Middle frontal gyrus (tissue), 1 donor: ENCODE measurements around the gene USP49.

Experiments used
- DNase-seq: peaks from one replicate; pipeline ENCODE4 v3.0.0-alpha.2; 2015; ENCODE audit warnings: low spot score; ENCODE audit errors: extremely low spot score

Gene USP49

DNA sequence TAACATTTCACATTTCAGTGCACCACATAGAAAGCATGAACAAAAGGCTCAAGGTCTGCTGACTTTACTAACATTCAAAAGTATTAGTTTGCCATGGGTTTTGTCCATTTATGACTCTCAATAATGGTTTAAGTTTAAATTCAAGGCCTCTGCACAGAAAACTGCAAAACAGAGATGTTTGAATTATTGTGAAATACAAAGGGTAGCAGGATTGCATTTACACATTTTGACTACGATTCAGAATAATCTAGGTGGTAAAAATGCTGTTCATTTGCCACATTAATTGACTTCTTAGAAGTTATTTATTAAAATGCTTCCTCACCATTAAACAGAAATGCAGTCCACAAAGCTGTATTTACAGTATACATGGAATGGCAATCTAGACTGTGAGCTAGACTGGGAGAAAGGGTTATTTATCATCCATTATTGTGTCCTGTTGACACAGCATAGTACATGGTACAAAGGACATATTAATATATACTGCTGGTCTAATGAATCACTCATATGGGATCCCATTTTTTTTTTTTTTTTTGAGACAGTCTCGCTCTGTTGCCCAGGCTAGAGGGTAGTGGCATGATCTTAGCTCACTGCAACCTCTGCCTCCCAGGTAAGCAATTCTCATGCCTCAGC is 18.0 kb downstream of the USP49 start:
- no peak for DNase-seq

DNA sequence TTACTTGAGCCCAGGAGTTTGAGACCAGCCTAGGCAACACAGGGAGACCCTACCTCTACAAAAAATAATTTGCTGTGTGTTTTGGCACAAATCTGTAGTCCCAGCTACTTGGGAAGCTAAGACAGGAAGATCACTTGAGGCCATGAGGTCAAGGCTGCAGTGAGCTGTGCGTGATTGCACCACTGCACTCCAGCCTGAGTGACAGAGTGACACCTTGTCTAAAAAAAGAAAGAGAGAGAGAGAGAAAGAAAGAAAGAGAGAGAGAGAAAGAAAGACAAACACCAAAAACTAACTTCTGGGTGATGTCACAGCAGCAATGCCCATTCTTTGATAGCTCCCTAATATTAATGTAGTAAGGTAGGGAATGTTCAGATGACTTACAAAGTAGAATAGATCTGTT is 20.4 kb downstream of the USP49 start:
- DNase-seq, result no peak

DNA sequence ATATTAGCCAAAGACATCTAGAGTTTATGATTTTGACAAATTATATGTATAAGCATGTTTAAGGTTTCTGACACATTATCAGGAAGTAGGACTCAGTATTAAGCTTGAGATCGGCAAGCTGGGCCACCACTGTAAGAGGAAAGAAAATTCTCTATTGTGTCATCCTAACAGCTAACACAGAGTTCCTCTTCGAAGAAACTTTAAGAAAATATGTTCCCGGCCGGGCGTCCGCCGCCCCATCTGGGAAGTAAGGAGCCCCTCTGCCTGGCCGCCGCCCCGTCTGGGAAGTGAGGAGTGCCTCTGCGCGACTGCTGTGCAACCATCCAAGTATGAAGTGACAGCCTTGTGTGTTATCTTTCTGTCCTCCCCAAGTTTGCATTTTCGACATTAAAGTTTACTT is 23.0 kb downstream of the USP49 start:
- DNase-seq, result no peak

DNA sequence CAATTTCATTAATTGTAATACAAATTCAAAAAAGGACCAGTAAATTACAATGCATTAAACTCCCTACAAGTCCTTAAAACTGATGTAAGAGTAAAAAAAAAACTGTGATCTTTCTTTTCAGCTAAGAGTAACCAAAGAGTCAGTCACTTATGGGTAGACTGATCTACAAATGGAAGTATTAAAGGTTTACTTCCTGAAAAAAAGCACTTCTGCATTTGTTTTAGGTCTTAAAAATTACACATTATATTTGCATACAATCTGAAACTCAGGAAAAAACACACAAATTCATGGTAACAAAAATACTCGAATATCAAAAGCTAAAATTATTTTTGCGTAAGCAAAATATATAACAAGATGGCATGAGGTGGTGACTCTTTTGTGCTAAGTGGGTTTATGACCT is 23.5 kb downstream of the USP49 start:
- DNase-seq, result no peak

DNA sequence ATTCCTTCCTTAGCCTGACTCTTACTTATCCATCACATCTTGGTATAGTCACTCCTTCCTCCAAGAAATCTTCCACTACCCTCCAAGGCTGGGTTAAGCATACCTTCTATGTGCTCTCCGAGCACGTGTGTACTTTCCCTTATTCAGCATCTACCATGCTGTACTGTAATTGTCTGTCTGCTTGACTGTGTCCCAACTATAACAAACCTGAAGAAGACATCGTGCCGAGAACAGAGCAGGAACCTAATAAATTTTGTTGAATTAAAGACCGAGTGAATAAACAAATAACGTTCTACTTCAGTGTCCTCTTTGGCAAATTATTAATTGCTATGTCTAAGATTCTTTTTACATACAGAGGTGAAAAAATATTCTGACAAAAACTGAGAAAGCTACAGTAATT is 35.8 kb downstream of the USP49 start:
- no peak for DNase-seq

DNA sequence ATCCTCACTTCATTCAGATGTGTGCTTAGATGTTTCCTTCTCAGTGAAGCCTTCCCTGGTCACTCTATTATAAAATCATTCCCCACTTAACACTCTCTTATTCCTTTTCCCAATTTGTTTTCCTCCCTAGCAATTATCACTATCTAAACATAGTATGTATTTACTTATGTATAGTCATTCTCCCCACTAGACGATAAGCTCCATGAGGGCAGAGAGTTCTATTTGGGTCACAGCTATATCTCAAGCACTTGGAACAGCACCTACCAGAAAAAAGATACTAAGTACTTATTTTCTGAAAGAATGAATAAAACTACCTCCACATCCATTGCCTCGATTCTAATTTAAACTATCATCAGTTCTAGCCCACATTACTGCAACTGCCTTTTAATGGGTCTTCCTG is 36.5 kb downstream of the USP49 start:
- no peak for DNase-seq

DNA sequence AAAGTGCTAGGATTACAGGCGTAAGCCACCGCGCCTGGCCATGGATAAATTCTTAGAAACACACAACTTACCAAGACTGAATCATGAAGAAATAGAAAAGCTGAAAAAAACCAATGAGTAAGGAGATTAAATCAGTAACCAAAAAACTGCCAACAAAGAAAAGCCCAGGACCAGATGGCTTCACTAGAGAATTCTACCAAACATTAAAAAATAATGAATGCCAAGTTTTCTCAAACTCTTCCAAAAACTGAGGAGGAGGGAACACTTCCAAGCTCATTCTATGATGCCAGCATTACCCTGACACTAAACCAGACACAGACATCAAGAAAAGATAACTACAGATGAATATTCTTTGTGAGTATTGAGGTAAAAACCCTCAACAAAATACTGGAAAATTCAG is 44.3 kb downstream of the USP49 start:
- DNase-seq, result peak; percentile 14

DNA sequence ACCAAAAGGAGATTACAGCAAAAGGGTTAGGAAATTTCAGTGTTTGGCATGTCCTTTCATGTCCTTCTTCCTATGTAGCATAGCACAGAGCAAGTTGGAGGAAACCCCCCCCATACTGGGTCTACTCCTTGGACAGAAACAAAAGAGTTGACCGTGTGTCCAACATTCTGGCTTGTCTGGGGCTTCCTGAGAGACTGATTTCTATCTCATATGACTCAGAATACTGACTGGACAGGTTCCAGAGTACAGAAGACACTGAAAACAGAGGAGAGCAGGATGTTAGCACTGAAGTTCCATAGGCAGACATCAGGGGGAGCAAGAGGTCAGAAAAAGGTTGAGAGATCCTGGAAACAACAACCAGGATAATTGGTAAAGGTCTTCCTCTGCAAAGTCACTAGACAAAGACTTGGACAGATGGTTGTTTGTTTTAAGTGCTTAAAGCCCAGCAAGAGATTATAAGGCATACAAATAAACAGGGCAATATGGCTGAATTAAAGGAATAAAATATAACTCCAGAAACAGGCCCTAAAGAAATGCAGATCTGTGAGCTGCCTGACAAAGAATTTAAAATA is 48.4 kb downstream of the USP49 start:
- DNase-seq, result peak; percentile 9

DNA sequence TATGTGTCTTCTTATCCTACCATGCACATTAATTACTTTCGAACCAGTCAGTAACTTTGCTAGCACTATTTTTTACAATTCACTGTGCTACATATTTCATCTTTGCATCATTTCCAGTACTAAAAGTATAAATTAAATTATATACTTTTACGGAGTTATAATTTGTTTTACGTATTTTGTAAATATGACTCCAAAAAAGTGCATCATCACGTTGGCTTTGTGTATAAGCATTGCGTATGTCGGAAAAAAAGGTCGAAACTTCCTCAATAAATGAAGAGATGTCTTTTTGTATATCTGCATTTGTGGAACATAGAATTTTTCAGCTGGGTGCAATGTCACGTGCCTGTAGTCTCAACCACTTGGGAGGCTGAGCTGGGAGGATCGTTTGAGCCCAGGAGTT is 52.0 kb downstream of the USP49 start:
- no peak for DNase-seq

DNA sequence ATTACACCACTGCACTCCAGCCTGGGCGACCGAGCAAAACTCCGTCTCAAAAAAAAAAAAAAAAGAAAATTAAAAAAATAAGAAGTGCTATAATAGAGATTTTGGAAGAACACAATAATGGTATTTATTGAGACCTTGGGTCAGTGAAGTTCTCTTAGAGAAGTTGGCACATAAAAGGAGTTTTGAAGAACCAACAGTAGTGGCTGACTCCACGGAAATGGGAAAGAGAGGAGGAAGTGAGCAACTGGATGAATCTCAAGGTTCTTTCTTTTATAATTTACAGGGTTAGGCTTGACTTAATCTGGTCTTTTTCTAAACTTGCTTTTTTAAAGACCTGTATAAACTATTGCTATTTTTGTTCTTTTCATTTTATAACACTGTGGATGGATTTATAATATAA is 54.8 kb downstream of the USP49 start:
- no peak for DNase-seq

DNA sequence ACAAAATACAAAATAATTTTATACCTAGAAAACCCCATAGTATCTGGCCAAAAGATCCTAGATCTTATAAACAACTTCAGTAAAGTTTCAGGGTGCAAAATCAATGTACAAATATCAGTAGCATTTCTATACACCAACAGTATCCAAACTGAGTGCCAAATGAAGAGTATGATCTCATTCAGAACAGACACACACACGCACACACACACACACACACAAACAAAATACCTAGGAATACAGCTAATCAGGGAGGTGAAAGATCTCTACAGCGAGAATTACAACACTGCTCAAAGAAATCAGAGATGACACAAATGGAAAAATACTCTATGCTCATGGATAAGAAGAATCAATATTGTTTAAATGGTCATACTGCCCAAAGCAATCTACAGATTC is 58.5 kb downstream of the USP49 start:
- DNase-seq, result no peak

DNA sequence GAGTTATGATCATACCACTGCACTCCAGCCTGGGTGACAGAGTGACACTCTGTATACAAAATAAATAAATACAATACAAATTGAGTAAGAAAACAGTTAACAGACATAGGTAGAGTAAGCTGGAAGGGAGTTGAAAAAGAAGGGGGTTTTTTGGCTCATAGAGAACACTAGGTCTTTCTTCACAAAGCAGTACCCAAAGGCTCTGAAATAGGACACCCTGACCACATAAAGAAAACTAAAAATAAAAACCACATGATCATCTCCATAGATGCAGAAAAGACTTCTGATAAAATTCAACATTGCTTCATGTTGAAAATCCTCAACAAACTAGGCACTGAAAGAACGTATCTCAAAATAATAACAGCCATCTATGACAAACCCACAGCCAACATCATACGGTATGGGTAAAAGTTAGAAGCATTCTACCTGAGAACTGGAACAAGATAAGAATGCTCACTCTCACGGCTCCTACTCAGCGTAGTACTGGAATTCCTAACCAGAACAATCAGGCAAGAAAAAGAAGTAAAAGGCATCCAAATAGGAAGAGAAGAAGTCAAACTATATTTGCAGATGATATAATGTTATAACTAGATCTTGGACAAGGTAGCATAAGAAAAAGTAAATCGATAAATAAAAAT is 59.0 kb downstream of the USP49 start:
- no peak for DNase-seq

DNA sequence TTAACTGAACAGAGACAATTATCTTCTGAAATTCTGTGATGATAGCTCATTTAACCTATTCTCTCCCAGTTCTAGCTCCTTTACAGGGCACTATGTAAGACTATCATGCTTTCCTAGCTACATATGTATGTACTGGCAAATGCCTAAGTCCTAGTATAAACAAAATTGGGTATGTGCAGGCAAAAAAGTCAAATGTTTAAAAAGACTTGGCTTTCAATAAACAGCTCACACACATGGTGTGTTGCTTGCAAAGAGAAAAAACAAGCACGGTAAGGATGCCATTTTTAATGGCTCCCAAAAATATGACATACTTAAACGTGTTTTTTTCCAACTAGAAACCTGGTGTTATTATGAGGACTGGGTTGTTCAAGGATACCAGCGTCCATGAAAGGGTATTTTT is 62.9 kb downstream of the USP49 start:
- no peak for DNase-seq

DNA sequence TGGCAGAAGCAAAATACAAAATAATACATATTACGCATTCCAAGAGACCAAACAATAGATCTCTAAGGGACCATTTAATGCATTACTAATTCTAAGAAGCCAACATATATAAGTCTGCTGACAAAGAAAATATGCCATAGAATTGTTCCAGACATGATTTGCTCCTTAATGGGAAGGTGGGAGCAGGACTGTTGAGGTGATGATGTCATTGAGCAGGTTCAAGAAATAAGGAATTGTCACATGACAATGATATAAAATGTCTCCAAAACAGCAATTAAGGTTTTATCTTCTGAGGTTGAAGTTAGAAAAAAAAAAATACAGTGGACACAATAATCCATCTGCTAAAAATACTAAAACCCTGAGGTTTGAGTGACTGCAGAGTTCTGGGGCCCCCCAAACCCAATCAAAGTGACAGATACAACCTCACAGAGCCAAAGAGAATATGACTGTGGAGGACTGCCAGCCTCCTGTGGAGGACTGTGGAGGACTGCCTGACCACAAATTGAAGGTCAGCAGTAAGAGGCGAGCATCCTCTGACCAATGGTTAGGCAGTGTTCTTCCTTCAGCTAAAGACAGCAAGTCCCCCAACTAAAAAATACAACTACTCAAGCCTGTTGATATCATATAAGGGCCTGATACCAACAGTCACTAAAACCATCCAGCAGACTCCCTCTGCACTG is 68.7 kb downstream of the USP49 start:
- DNase-seq, result no peak

DNA sequence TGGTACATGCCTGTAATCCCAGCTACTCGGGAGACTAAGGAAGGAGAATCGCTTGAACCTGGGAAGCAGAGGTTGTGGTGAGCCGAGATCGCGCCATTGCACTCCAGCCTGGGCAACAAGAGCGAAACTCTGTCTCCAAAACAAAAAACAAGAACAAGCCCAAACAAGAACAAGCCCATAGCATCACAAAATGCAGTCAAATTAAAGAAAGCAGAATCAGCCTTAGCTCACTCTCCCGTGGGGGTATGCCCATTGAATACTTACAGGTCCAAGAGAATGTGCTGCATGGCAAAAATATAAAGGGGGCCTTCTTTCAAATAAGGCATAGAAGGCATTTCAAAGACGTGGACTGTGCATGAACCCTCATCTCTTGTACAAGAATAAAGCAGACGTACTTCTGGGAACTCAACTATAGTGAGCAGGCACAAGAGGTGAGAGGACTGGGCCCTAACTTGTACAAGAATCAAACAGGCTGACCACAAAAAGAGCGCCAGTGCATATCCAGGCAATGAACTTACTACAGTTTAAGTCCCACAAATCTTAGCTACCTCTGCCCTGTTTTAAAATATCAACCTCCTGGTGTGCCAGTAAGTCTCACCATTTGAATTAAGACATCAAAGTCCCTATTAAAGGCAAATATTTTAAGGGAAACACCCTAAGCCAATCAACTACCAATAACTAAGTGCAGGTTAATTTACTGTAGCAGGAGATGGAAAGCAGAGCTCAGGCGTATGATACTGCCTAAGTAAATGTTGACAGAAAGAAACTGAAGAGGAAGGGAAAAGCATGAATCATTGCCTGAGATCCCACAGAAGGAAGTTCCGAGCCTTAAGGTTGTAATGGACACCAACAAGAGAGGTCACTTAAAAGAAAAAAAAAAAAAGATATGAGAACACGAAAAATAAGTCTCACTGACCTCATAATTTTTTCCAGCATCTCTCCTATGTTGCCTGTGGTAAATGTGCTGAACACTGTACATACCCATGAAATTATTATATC is 70.3 kb downstream of the USP49 start:
- no peak for DNase-seq

DNA sequence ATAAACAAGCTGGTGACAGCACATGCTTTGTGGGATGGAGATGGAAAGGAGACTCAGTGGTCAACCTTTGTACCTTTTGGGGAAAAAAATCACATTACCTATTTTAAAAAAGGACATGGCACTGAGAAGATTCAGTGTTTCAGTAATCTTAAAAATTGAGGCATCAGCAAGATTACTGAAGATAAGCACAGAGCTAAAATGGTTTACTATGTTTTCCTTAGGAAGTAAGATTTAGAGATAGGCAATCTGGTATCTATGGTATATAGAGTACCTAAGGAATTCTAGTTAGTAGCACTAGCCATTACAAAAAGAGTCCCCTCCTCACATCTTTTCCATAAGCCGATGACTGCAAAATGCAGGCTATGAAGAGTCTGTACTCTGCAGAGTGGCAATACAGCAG is 72.0 kb downstream of the USP49 start:
- DNase-seq, result no peak

DNA sequence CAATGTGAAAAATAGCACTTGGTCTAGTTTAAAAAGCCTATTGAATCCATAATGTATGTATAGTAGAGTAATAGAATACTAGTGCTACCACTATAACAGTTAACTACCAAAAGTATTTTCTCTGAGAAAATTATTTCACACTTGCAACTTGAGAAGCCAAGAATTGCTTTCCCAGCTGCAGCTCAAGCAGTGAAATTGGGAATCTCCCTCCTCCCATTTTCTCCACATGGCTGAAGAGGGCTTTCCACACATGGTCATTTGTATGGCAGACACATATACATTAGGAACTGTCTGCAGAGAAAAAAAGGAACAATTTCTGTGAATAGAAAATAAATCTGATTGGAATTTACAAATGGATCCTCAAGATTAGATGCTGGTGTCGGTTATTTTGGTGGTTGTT is 73.2 kb downstream of the USP49 start:
- DNase-seq, result no peak

DNA sequence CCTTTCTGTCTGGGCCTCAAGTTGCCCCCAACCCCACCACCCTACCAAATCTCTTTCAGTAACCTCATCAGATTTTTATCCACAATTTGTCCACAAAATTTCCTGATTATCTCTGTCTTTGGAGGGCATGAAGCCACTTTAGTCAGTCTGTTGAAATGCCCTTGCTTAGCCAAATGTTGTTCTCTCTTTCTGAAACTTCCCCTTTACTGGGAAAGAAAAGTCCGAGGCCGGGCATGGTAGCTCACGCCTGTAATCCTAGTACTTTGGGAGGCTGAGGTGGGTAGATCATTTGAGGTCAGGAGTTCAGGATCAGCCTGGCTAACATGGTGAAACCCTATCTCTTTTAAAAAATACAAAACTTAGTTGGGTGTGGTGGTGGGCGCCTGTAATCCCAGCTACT is 73.9 kb downstream of the USP49 start:
- no peak for DNase-seq

DNA sequence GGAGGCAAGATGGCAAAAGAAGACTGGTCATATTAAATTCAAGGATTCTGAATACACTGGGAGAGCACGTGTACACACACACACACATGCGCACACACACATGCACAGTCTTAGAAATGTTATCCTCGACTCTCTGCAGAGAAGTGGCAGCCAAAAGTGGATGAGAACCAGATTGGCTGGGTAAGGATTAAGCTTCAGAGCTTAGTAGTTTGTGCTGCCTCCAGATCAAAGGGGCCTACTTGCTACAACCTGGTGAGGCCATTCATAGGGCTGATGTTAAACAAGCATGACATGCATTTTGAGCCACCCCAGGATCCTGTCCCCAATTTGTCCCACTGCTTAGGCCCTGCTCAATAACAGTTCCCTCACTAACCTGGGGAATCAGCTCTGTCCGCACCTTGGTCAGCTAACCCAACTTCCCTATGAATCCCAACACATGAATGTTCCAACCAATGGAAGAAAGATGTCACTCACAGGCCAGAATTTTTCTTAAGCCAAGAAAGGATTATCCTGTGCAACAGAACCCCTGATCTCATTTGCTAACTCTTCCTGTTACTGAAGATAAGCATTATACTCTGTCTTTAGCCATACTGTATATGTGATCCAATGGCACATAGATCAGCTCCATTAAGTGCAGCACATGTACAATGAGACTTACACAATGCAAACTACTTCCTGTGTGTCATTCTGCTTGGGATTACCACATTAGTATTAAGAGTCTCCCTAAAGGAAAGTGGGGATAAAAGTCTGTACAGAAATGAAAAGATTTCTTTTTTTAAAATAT is 76.7 kb downstream of the USP49 start:
- no peak for DNase-seq

DNA sequence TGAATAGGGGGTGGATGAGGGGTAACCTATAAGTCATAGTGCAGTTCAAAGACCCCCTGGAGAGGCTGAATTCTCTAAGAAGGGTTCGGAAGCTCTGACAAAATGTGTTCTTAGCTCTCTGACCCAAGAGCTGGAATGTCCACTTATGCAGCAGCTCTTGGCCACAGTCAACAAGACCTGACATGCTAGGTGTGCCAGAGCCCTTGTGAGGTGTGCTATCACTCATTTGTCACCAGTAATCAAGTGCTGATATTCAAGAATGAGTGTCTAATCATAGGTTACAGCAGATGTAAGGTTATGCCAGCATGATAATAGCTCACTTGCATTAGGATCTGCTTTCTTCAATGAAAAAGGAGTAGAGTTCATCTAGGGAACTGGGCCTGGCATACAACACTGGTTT is 79.6 kb downstream of the USP49 start:
- DNase-seq, result no peak

DNA sequence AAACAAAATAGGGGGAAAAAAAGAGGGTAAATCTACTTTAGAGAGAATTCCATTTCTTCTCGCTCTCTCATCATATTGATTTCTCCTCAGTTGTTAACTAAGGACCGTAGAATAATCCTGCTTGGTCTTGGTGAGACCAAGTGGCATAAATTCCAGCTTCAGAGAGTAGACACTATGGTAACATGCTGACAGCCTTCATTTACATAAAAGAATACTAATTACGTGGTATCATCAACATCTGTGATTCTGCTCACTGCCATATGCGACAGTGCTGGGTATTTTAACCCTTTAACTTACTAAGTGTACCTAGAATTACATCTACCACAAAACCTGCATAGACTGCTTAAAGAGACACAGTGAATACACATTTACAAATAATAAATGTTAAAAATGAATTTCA is 80.5 kb downstream of the USP49 start:
- no peak for DNase-seq
